ENCODE measurements around the gene KCTD16. TPM values are rescaled to one million over a fixed set of nuclear protein-coding genes. Genes with fewer than 3 reads are reported as not detected.

Gene KCTD16
- total and polyA plus RNA-seq, 8 donors: 0.57 to 6.6 (median 3.2) TPM

GRCh38 chr5:144142139-144142823 lies 28.4 kb upstream of the KCTD16 start:
- FAIRE-seq (no peak), ATAC-seq (peak; percentile 53 to 80 (median 78)), DNase-seq (no peak)
- Histone ChIP-seq H3K27ac (no peak overlapping the region), H3K4me3 (no peak overlapping the region), H3K36me3 (no peaks in the 10 kb centered on the region), H3K9me3 (no peaks in the 10 kb centered on the region), H3K4me1 (peaks cover 0 to 7% (median 0%) of the 10 kb centered on the region in 3 donors), H3K27me3 (no peaks in the 10 kb centered on the region)
- WGBS, 2 donors: 6 to 10% methylated on average over 2 of the region's 2 CpGs
- intact Hi-C loops (cut with DNase I): no loop called here
- TF ChIP-seq, protein P1, sequence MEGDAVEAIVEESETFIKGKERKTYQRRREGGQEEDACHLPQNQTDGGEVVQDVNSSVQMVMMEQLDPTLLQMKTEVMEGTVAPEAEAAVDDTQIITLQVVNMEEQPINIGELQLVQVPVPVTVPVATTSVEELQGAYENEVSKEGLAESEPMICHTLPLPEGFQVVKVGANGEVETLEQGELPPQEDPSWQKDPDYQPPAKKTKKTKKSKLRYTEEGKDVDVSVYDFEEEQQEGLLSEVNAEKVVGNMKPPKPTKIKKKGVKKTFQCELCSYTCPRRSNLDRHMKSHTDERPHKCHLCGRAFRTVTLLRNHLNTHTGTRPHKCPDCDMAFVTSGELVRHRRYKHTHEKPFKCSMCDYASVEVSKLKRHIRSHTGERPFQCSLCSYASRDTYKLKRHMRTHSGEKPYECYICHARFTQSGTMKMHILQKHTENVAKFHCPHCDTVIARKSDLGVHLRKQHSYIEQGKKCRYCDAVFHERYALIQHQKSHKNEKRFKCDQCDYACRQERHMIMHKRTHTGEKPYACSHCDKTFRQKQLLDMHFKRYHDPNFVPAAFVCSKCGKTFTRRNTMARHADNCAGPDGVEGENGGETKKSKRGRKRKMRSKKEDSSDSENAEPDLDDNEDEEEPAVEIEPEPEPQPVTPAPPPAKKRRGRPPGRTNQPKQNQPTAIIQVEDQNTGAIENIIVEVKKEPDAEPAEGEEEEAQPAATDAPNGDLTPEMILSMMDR (IDR thresholded peaks at IDR 0.05): peak in 3 of 4 donors; percentile 24 to 37 (median 34)

DNA sequence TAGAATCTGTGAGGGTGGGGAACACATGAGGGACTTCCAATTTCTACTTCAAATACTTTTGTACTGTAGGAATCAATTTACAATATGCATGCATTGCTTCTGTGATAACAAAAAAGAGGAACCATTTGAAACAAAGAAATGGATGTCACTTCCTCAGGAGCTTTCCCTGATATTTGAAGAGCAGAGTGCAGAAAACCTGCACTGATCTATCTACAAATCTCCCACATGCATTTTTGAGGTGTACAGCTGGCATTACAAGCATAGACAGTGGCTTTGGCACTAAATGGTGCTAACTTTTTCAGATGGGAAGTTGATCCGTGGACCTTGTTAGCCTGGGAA lies 27.9 kb upstream of the KCTD16 start:
- WGBS, 2 donors: 45 to 55% methylated on average over 1 of the region's 1 CpG

GRCh38 chr5:144143625-144144024 lies 27.0 kb upstream of the KCTD16 start:
- H3K4me3 ChIP-seq: no peak overlapping the region
- TF ChIP-seq, protein P1 (IDR thresholded peaks at IDR 0.05): no peak
- ATAC-seq (no peak), FAIRE-seq (no peak), DNase-seq (no peak)
- 95 to 100% methylated on average over 1 of the region's 1 CpG for WGBS, 2 donors
- H3K36me3 ChIP-seq: no peaks in the 10 kb centered on the region
- no peaks in the 10 kb centered on the region for H3K9me3 ChIP-seq
- peaks cover 0 to 7% (median 0%) of the 10 kb centered on the region in 3 donors for H3K4me1 ChIP-seq
- intact Hi-C loops (cut with DNase I): no loop called here
- H3K27ac ChIP-seq: no peak overlapping the region
- H3K27me3 ChIP-seq: no peaks in the 10 kb centered on the region

More for the DNA sequence above, 27.9 kb upstream of the KCTD16 start:
- ATAC-seq (no peak), DNase-seq (no peak), FAIRE-seq (no peak)
- H3K27me3 ChIP-seq: no peaks in the 10 kb centered on the region
- peaks cover 0 to 7% (median 0%) of the 10 kb centered on the region in 3 donors for H3K4me1 ChIP-seq
- no peaks in the 10 kb centered on the region for H3K9me3 ChIP-seq
- H3K36me3 ChIP-seq: no peaks in the 10 kb centered on the region
- intact Hi-C loops (cut with DNase I): no loop called here
- H3K4me3 ChIP-seq: no peak overlapping the region
- TF ChIP-seq, protein P1 (IDR thresholded peaks at IDR 0.05): no peak
- no peak overlapping the region for H3K27ac ChIP-seq

DNA sequence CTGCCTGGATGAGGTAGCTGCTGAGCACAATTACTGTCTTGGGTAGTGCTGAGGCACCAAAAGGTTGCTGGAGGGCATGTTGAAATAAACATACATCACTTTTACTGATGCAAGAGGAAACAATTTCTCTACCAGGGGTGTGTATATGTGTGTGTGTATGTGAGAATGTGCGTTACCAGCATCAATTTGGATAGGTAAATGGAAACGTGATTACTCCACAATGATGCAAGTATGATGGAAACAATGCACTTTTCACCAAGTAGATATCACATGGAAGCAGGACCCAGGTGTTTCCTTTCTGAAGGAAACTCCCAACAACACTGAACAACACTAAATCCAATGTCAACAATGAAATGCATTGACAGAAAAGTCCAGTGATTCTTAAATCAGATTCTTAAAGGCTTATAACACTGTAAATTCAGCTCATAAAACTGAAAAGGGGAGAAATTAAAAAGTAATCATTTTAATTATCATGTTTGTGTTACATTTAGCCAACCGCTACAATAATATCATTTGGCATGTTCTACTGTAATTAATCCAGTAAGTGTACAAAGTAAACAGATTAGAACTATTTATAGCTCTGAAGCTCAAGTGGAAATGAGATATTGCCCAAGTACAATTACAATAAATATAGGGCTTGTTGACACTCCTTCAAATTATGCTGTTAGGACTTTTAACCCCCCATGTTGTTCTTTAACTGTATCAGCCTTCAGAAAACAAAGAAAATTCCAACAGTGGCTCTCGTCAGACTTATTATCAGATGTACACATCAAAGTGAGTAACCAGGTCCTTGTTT lies 25.5 kb upstream of the KCTD16 start:
- peak in 1 of 4 donors; percentile 28 for ATAC-seq
- intact Hi-C loops (cut with DNase I): no loop called here
- Histone ChIP-seq H3K9me3 (no peaks in the 10 kb centered on the region), H3K27ac (no peak overlapping the region), H3K4me1 (peaks cover 0 to 7% (median 0%) of the 10 kb centered on the region in 3 donors), H3K27me3 (no peaks in the 10 kb centered on the region), H3K36me3 (no peaks in the 10 kb centered on the region), H3K4me3 (no peak overlapping the region)
- no peak for DNase-seq
- whole genome bisulfite sequencing, 2 donors: 16 to 23% methylated on average over 4 of the region's 4 CpGs
- TF ChIP-seq, protein P1 (IDR thresholded peaks at IDR 0.05): no peak
- no peak for FAIRE-seq

DNA sequence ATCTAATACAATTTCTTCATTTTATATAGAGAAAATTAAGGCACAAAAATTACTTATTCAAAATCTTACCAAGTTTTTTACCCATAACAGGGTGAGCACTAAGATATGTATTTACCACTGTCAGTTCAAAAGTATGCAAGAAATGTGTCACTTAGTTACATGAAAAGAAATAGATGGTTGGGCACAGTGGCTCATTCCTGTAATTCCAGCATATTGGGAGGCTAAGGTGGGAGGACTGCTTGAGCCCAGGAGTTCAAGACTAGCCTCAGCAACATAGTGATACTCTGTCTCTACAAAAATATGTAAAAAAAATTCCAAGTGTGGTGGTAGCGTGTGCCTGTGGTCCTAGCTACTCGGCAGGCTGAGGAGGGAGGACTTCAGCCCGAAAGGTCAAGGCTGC lies 19.6 kb upstream of the KCTD16 start:
- peaks cover 0 to 1% (median 0%) of the 10 kb centered on the region in 3 donors for H3K4me1 ChIP-seq
- TF ChIP-seq, protein P1 (IDR thresholded peaks at IDR 0.05): no peak
- no peaks in the 10 kb centered on the region for H3K9me3 ChIP-seq
- intact Hi-C loops (cut with DNase I): no loop called here
- ATAC-seq (no peak), DNase-seq (no peak), FAIRE-seq (no peak)
- H3K4me3 ChIP-seq: no peak overlapping the region
- H3K27me3 ChIP-seq: no peaks in the 10 kb centered on the region
- no peaks in the 10 kb centered on the region for H3K36me3 ChIP-seq
- WGBS, 2 donors: 80 to 84% methylated on average over 3 of the region's 3 CpGs
- H3K27ac ChIP-seq: no peak overlapping the region
